HG03442 (cell line): ENCODE measurements around the gene KRAS.
A peak's percentile ranks its signal among the peaks of the same experiment; 100 is the strongest.

ENCODE experiments used
- ATAC-seq: cut with Tn5 transposase; IDR thresholded peaks from one replicate; pipeline ENCODE4 v1.9.1; 2021; ENCODE audit warnings: mild to moderate bottlenecking, moderate library complexity; ENCODE audit not compliant: unreplicated experiment

KRAS gene

GRCh38 chr12:25250744-25251730 is at the start of gene KRAS:
Gene KRAS, minus strand, starts transcription at chr12:25250929.
- peak; percentile 83 for ATAC-seq

- no peak for ATAC-seq
Observed at GRCh38 chr12:25296381-25296780, 45.7 kb upstream of the KRAS start.

- no peak for ATAC-seq
Observed at GRCh38 chr12:25295361-25295760, 44.6 kb upstream of the KRAS start.

- no peak for ATAC-seq
Observed at GRCh38 chr12:25293653-25294052, 42.9 kb upstream of the KRAS start.

GRCh38 chr12:25292810-25293221 is 42.1 kb upstream of the KRAS start:
- peak; percentile 81 for ATAC-seq

- ATAC-seq: no peak
Observed at GRCh38 chr12:25287610-25288009, 36.9 kb upstream of the KRAS start.

GRCh38 chr12:25286837-25287236 is 36.1 kb upstream of the KRAS start:
- no peak for ATAC-seq

- no peak for ATAC-seq
Observed at GRCh38 chr12:25284024-25284423, 33.3 kb upstream of the KRAS start.

GRCh38 chr12:25283006-25283405 is 32.3 kb upstream of the KRAS start:
- no peak for ATAC-seq

- ATAC-seq: no peak
Observed at GRCh38 chr12:25280082-25280481, 29.4 kb upstream of the KRAS start.

GRCh38 chr12:25278269-25278668 is 27.5 kb upstream of the KRAS start:
- no peak for ATAC-seq

GRCh38 chr12:25276199-25276937 is 25.6 kb upstream of the KRAS start:
- ATAC-seq: peak; percentile 36

GRCh38 chr12:25271486-25272098 is 20.9 kb upstream of the KRAS start:
- peak; percentile 39 for ATAC-seq

GRCh38 chr12:25269701-25270100 is 19.0 kb upstream of the KRAS start:
- ATAC-seq: peak; percentile 86

- no peak for ATAC-seq
Observed at GRCh38 chr12:25266497-25266896, 15.8 kb upstream of the KRAS start.

- no peak for ATAC-seq
Observed at GRCh38 chr12:25264862-25265261, 14.1 kb upstream of the KRAS start.

GRCh38 chr12:25264114-25264513 is 13.4 kb upstream of the KRAS start:
- ATAC-seq: no peak

GRCh38 chr12:25263594-25263993 is 12.9 kb upstream of the KRAS start:
- ATAC-seq: no peak

GRCh38 chr12:25262389-25263074 is 11.8 kb upstream of the KRAS start:
- ATAC-seq: no peak

- ATAC-seq: no peak
Observed at GRCh38 chr12:25257590-25258324, 7.0 kb upstream of the KRAS start.
